RWPE2 (cell line): ENCODE measurements around the gene SVIL.

Experiments
- ATAC-seq: fragments of 200-7000 bp; cut with Tn5 transposase; 3 replicates; pipeline ENCODE4 v1.9.1; 2021; ENCODE audit warnings: low read depth
- DNase-seq: peaks from one replicate; pipeline ENCODE4 v3.0.0-alpha.2; 2020; ENCODE audit warnings: low spot score
- H3K27ac ChIP-seq: fragments of 450-650 bp; 2 replicates; pipeline ENCODE4 v1.5.1; 2017; ENCODE audit warnings: mild to moderate bottlenecking; ENCODE audit not compliant: poor library complexity, severe bottlenecking
- H3K27me3 ChIP-seq: fragments of 250-450 bp; sonication (Bioruptor Pico); 2 replicates; pipeline ENCODE4 v1.5.1; 2021; ENCODE audit warnings: mild to moderate bottlenecking, moderate library complexity; ENCODE audit not compliant: insufficient read depth, poor library complexity, severe bottlenecking
- H3K36me3 ChIP-seq: fragments of 250-450 bp; sonication (Bioruptor Pico); 2 replicates; pipeline ENCODE4 v1.5.1; 2020; ENCODE audit warnings: low read depth, mild to moderate bottlenecking, moderate library complexity
- H3K4me1 ChIP-seq: fragments of 250-450 bp; sonication (Bioruptor Pico); 2 replicates; pipeline ENCODE4 v1.5.1; 2021; ENCODE audit warnings: mild to moderate bottlenecking, moderate library complexity; ENCODE audit not compliant: insufficient read depth, poor library complexity, severe bottlenecking
- H3K4me3 ChIP-seq: fragments of 250-450 bp; sonication (Bioruptor Pico); 2 replicates; pipeline ENCODE4 v1.5.1; 2021; ENCODE audit warnings: mild to moderate bottlenecking, moderate library complexity; ENCODE audit not compliant: severe bottlenecking
- H3K9me3 ChIP-seq: fragments of 250-450 bp; sonication (Bioruptor Pico); 2 replicates; pipeline ENCODE4 v1.5.1; 2021; ENCODE audit warnings: mild to moderate bottlenecking, moderate library complexity; ENCODE audit not compliant: severe bottlenecking
- CTCF ChIP-seq: fragments of 450-650 bp; IDR thresholded peaks from one replicate; pipeline ENCODE4 v1.5.1; 2017; ENCODE audit warnings: mild to moderate bottlenecking, moderate library complexity; ENCODE audit not compliant: poor library complexity, severe bottlenecking

SVIL gene

GRCh38 chr10:29668628-29669027, 33.9 kb upstream of the SVIL start:
- H3K9me3 ChIP-seq: no peaks in the 10 kb centered on the region
- H3K27ac ChIP-seq: peak overlapping the region; percentile 68
- H3K36me3 ChIP-seq: no peaks in the 10 kb centered on the region
- H3K27me3 ChIP-seq: no peaks in the 10 kb centered on the region
- no peak overlapping the region for H3K4me3 ChIP-seq
- peak; percentile 96 for ATAC-seq
- H3K4me1 ChIP-seq: peaks cover 15% of the 10 kb centered on the region
- TF ChIP-seq CTCF: no peak
- DNase-seq: peak; percentile 76

- Histone ChIP-seq H3K27ac (no peak overlapping the region), H3K4me3 (no peak overlapping the region), H3K9me3 (no peaks in the 10 kb centered on the region), H3K36me3 (no peaks in the 10 kb centered on the region), H3K27me3 (no peaks in the 10 kb centered on the region), H3K4me1 (peaks cover 15% of the 10 kb centered on the region)
- TF ChIP-seq CTCF: no peak
- DNase-seq (no peak), ATAC-seq (no peak)
Measured at GRCh38 chr10:29667191-29667590, 32.4 kb upstream of the SVIL start.

- no peaks in the 10 kb centered on the region for H3K9me3 ChIP-seq
- no peaks in the 10 kb centered on the region for H3K36me3 ChIP-seq
- ATAC-seq (no peak), DNase-seq (no peak)
- H3K4me1 ChIP-seq: peaks cover 18% of the 10 kb centered on the region
- H3K27me3 ChIP-seq: no peaks in the 10 kb centered on the region
- H3K27ac ChIP-seq: no peak overlapping the region
- H3K4me3 ChIP-seq: no peak overlapping the region
- no peak for TF ChIP-seq CTCF
Measured at GRCh38 chr10:29666201-29666600, 31.4 kb upstream of the SVIL start.

- Histone ChIP-seq H3K27ac (no peak overlapping the region), H3K4me1 (peaks cover 22% of the 10 kb centered on the region), H3K9me3 (no peaks in the 10 kb centered on the region), H3K27me3 (no peaks in the 10 kb centered on the region), H3K4me3 (no peak overlapping the region), H3K36me3 (no peaks in the 10 kb centered on the region)
- DNase-seq: no peak
- TF ChIP-seq CTCF: no peak
- ATAC-seq: no peak
Measured at GRCh38 chr10:29663718-29664117, 28.9 kb upstream of the SVIL start.

- TF ChIP-seq CTCF: peak; percentile 27
- no peak overlapping the region for H3K4me3 ChIP-seq
- no peaks in the 10 kb centered on the region for H3K9me3 ChIP-seq
- DNase-seq (peak; percentile 82), ATAC-seq (peak; percentile 95)
- H3K4me1 ChIP-seq: peaks cover 26% of the 10 kb centered on the region
- H3K27me3 ChIP-seq: no peaks in the 10 kb centered on the region
- peaks cover 20% of the 10 kb centered on the region for H3K36me3 ChIP-seq
- peak overlapping the region; percentile 85 for H3K27ac ChIP-seq
Measured at GRCh38 chr10:29658984-29659965, 24.5 kb upstream of the SVIL start.
